IMR-90 (cell line): ENCODE data around the gene STAP2. TPM values are rescaled to one million over a fixed set of nuclear protein-coding genes. Genes with fewer than 3 reads are reported as not detected.

Experiments used
- ATAC-seq: fragments of 200-7000 bp; cut with Tn5 transposase; 2 replicates; pipeline ENCODE4 v1.9.1; 2020; ENCODE audit warnings: low read depth, mild to moderate bottlenecking, moderate library complexity
- BruUV-seq: library from RNA; stranded (reverse); fragments of 400-500 nt; replicated peaks from 2 replicates; lab custom pipeline; 2021; lab: Mats Ljungman, UMichigan
- CTCF ChIA-PET: fragments of 300-600 bp; formaldehyde crosslinking; extraction: SDS; loops from one replicate; lab custom pipeline; 2021; ENCODE audit warnings: antibody characterized with exemption; lab: Yijun Ruan, JAX
- POLR2A ChIA-PET: fragments of 300-600 bp; sonication (Branson Sonifier 250); formaldehyde crosslinking; loops from one replicate; lab custom pipeline; 2022; ENCODE audit warnings: antibody characterized with exemption; ENCODE audit not compliant: unreplicated experiment; lab: Charles Lee
- DNase-seq: peaks from one replicate; pipeline ENCODE4 v3.0.0; 2013
- H2AFZ ChIP-seq: replicated peaks from 2 replicates; pipeline ENCODE3; 2013; ENCODE audit warnings: low read length, mild to moderate bottlenecking; ENCODE audit not compliant: poor library complexity
- H2AK5ac ChIP-seq: 2 replicates; pipeline ENCODE4 v1.6.1; 2013; ENCODE audit warnings: low read depth, low read length, inconsistent platforms
- H2AK9ac ChIP-seq: replicated peaks from 2 replicates; pipeline ENCODE3; 2013; ENCODE audit warnings: mild to moderate bottlenecking, low read depth, low read length, moderate library complexity; ENCODE audit not compliant: poor library complexity
- H2BK120ac ChIP-seq: 2 replicates; pipeline ENCODE4 v1.6.1; 2013; ENCODE audit warnings: low read depth, low read length, inconsistent platforms
- H2BK15ac ChIP-seq: 3 replicates; pipeline ENCODE4 v1.6.1; 2013; ENCODE audit warnings: low read depth, low read length, inconsistent platforms
- H2BK20ac ChIP-seq: 2 replicates; pipeline ENCODE4 v1.6.1; 2013; ENCODE audit warnings: low read depth, mild to moderate bottlenecking, inconsistent platforms, low read length, moderate library complexity
- H2BK5ac ChIP-seq: 2 replicates; pipeline ENCODE4 v1.6.1; 2013; ENCODE audit warnings: mild to moderate bottlenecking, low read depth, low read length, inconsistent platforms; ENCODE audit not compliant: poor library complexity, severe bottlenecking
- H3K14ac ChIP-seq: replicated peaks from 2 replicates; pipeline ENCODE4 v1.6.1; 2013; ENCODE audit warnings: low read depth, low read length, inconsistent platforms
- H3K18ac ChIP-seq: 2 replicates; pipeline ENCODE4 v1.6.1; 2013; ENCODE audit warnings: low read depth, low read length, control low read depth
- H3K23ac ChIP-seq: 2 replicates; pipeline ENCODE4 v1.6.1; 2013; ENCODE audit warnings: low read depth, low read length, inconsistent platforms
- H3K27ac ChIP-seq: 2 replicates; pipeline ENCODE4 v1.5.1; 2013; ENCODE audit warnings: mild to moderate bottlenecking, control low read depth, low read length; ENCODE audit not compliant: insufficient read depth
- H3K27me3 ChIP-seq: 2 replicates; pipeline ENCODE4 v1.6.1; 2013; ENCODE audit warnings: low read length; ENCODE audit not compliant: control insufficient read depth, insufficient read depth
- H3K36me3 ChIP-seq: 2 replicates; pipeline ENCODE4 v1.6.1; 2013; ENCODE audit warnings: low read length, mixed read lengths; ENCODE audit not compliant: control insufficient read depth, insufficient read depth
- H3K4ac ChIP-seq: 2 replicates; pipeline ENCODE4 v1.6.1; 2013; ENCODE audit warnings: low read depth, low read length, inconsistent platforms
- H3K4me1 ChIP-seq: 2 replicates; pipeline ENCODE4 v1.6.1; 2013; ENCODE audit warnings: low read length, mixed read lengths; ENCODE audit not compliant: control insufficient read depth, insufficient read depth
- H3K4me2 ChIP-seq: 2 replicates; pipeline ENCODE4 v1.6.1; 2013; ENCODE audit warnings: low read depth, mild to moderate bottlenecking, control low read depth, low read length, moderate library complexity
- H3K4me3 ChIP-seq: 2 replicates; pipeline ENCODE4 v1.5.1; 2013; ENCODE audit warnings: low read depth, mild to moderate bottlenecking, control low read depth, low read length, moderate library complexity; ENCODE audit not compliant: insufficient read depth
- H3K56ac ChIP-seq: 2 replicates; pipeline ENCODE4 v1.6.1; 2013; ENCODE audit warnings: low read length, inconsistent platforms; ENCODE audit not compliant: insufficient read depth; ENCODE audit errors: extremely low read depth
- H3K79me1 ChIP-seq, 2 experiments: 2 replicates each; pipeline ENCODE4 v1.6.1; 2013; ENCODE audit warnings: low read length in 2 of 2, inconsistent platforms in 1 of 2, low read depth in 1 of 2
- H3K9ac ChIP-seq: 2 replicates; pipeline ENCODE4 v1.6.1; 2013; ENCODE audit warnings: low read depth, low read length, control low read depth
- H3K9me1 ChIP-seq: 2 replicates; pipeline ENCODE4 v1.6.1; 2013; ENCODE audit warnings: low read length, inconsistent platforms; ENCODE audit not compliant: insufficient read depth
- H3K9me3 ChIP-seq: 2 replicates; pipeline ENCODE4 v1.6.1; 2013; ENCODE audit warnings: low read length; ENCODE audit not compliant: control insufficient read depth, insufficient read depth
- H4K20me1 ChIP-seq: 2 replicates; pipeline ENCODE4 v1.6.1; 2013; ENCODE audit warnings: low read length, inconsistent platforms; ENCODE audit not compliant: insufficient read depth
- H4K5ac ChIP-seq: 2 replicates; pipeline ENCODE4 v1.6.1; 2013; ENCODE audit warnings: mild to moderate bottlenecking, low read depth, low read length, control low read depth
- H4K8ac ChIP-seq, 2 experiments: 2 replicates each; pipeline ENCODE4 v1.6.1; 2013; ENCODE audit warnings: low read depth in 2 of 2, low read length in 2 of 2, control low read depth in 1 of 2, inconsistent platforms in 1 of 2
- H4K91ac ChIP-seq: 2 replicates; pipeline ENCODE4 v1.6.1; 2013; ENCODE audit warnings: low read depth, low read length, inconsistent platforms; ENCODE audit not compliant: insufficient read depth
- BHLHE40 ChIP-seq: fragments of 150-350 bp; IDR thresholded peaks from 2 replicates; pipeline ENCODE4 v1.6.1; 2016; ENCODE audit warnings: mild to moderate bottlenecking, low read depth, low read length
- CHD1 ChIP-seq: IDR thresholded peaks from 2 replicates; pipeline ENCODE4 v1.6.1; 2012; ENCODE audit warnings: low read depth, low read length, improper control_type of control experiment
- MAFK ChIP-seq: IDR thresholded peaks from 2 replicates; pipeline ENCODE4 v1.6.1; 2012; ENCODE audit warnings: low read depth, low read length, improper control_type of control experiment
- MAZ ChIP-seq: IDR thresholded peaks from 2 replicates; pipeline ENCODE4 v1.6.1; 2012; ENCODE audit warnings: low read depth, mild to moderate bottlenecking, low read length, improper control_type of control experiment, moderate library complexity, borderline replicate concordance
- MXI1 ChIP-seq: IDR thresholded peaks from 2 replicates; pipeline ENCODE4 v1.6.1; 2012; ENCODE audit warnings: low read depth, mild to moderate bottlenecking, low read length, moderate library complexity, borderline replicate concordance
- NFE2L2 ChIP-seq: fragments of 150-350 bp; IDR thresholded peaks from 2 replicates; pipeline ENCODE4 v1.6.1; 2016; ENCODE audit warnings: low read depth, mild to moderate bottlenecking, low read length
- SMC3 ChIP-seq: fragments of 150-350 bp; IDR thresholded peaks from 2 replicates; pipeline ENCODE4 v1.6.1; 2016; ENCODE audit warnings: low read depth, mild to moderate bottlenecking, antibody characterized with exemption, low read length, moderate library complexity
- WGBS, 2 experiments: methylation state at CpG; one replicate each; pipeline versions ENCODE4 v1.1.5 to v1.1.7; 2013; ENCODE audit warnings: missing lambda C conversion rate in 2 of 2; ENCODE audit not compliant: insufficient read length in 1 of 2; ENCODE audit errors: extremely low coverage in 2 of 2; 5-methylcytosine and 5-hydroxymethylcytosine counted together
- dilution Hi-C: fragments of 300-500 bp; cut with HindIII; formaldehyde crosslinking; loops from one replicate; pipeline ENCODE4 v1.14.3; 2018; ENCODE audit warnings: low sequenced_read_pairs; ENCODE audit not compliant: unreplicated experiment
- in situ Hi-C: fragments of 300-500 bp; cut with MboI; formaldehyde crosslinking; loops from 3 replicates; pipeline ENCODE4 v1.14.3; 2019; ENCODE audit warnings: low sequenced_read_pairs, inconsistent platforms, mixed read lengths
- intact Hi-C: fragments of 100-400 bp; cut with micrococcal nuclease; formaldehyde crosslinking; loops from 2 replicates; pipeline ENCODE4 v1.10.0; 2022
- polyA plus RNA-seq, 3 experiments: library from polyadenylated mRNA; depleted of rRNA; stranded (reverse); fragments of >200 nt; gene quantifications; 2 replicates each; pipeline ENCODE4 v1.2.3, GENCODE V29; 2012; ENCODE audit warnings: low replicate concordance in 1 of 3
- total RNA-seq: library from RNA; depleted of rRNA; stranded (reverse); fragments of >200 nt; gene quantifications from 2 replicates; pipeline ENCODE4 v1.2.3, GENCODE V29; 2012
- TF ChIP-seq, protein P1 (sequence below): fragments of 150-350 bp; IDR thresholded peaks from 2 replicates; pipeline ENCODE4 v1.6.1; 2016; ENCODE audit warnings: low read depth, mild to moderate bottlenecking, low read length, moderate library complexity, borderline replicate concordance

The STAP2 gene
- total and polyA plus RNA-seq, 2 of the 4 experiments (the other 2 are of a cell fraction): 1.3 to 3.4 TPM

DNA sequence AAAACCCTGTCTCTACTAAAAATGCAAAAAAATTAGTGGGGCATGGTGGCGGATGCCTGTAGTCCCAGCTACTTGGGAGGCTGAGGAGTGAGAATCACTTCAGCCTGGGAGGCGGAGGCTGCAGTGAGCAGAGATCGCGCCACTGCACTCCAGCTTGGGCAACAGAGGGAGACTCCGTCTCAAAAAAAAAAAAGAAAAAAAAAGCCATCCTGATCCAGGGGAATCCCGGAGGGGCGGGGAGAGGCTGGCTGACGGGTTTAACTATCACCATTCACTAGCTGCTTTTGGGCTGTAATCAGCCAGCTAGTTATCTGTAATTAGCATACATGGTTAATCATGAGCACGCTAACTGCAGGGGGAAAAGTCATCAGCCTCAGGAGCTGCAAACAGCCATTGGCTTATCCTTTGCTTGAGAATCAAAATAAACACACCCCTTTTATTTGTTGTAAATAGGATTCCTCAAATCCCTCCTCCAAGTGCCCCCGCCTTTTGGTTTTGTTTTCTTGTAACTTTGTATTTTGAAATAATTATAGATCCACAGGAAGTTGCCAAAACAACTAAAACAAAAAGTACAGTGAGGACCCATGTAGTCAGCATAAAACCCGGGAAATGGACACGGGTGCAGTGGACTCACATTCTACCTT, 24.7 kb downstream of the STAP2 start:
- H4K5ac ChIP-seq: no peak overlapping the region
- H3K23ac ChIP-seq: no peak overlapping the region
- H3K79me1 ChIP-seq: no peaks in the 10 kb centered on the region; a peak in 1 of 4 replicates
- H4K91ac ChIP-seq: no peak overlapping the region
- no peak overlapping the region for H4K8ac ChIP-seq
- WGBS, 2 experiments: 94% methylated on average over 3 of the region's 12 CpGs; no CpG with 5 or more reads in 1 of the 2 experiments
- dilution Hi-C loops: no loop called here
- no peak overlapping the region for H2BK20ac ChIP-seq
- no peak overlapping the region for H2BK120ac ChIP-seq
- H4K20me1 ChIP-seq: no peaks in the 10 kb centered on the region
- H3K4me3 ChIP-seq: no peak overlapping the region
- H3K9me1 ChIP-seq: no peaks in the 10 kb centered on the region
- no peaks in the 10 kb centered on the region for H3K27me3 ChIP-seq
- H3K14ac ChIP-seq: no peak overlapping the region
- TF ChIP-seq CHD1 (no peak), MXI1 (no peak), MAFK (no peak), MAZ (no peak), SMC3 (no peak), NFE2L2 (no peak), BHLHE40 (no peak)
- TF ChIP-seq, protein P1, sequence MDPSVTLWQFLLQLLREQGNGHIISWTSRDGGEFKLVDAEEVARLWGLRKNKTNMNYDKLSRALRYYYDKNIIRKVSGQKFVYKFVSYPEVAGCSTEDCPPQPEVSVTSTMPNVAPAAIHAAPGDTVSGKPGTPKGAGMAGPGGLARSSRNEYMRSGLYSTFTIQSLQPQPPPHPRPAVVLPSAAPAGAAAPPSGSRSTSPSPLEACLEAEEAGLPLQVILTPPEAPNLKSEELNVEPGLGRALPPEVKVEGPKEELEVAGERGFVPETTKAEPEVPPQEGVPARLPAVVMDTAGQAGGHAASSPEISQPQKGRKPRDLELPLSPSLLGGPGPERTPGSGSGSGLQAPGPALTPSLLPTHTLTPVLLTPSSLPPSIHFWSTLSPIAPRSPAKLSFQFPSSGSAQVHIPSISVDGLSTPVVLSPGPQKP: no peak
- H3K9me3 ChIP-seq: no peaks in the 10 kb centered on the region
- H3K4me1 ChIP-seq: no peaks in the 10 kb centered on the region
- H3K4ac ChIP-seq: no peak overlapping the region
- no peak overlapping the region for H3K4me2 ChIP-seq
- peaks cover 10% of the 10 kb centered on the region; the same call in 1 of the 2 replicates for H3K36me3 ChIP-seq
- H3K27ac ChIP-seq: no peak overlapping the region
- no peak overlapping the region for H3K56ac ChIP-seq
- no peak overlapping the region for H3K18ac ChIP-seq
- H2AK9ac ChIP-seq: no peak overlapping the region
- ChIA-PET CTCF (no interaction called here), POLR2A (no interaction called here)
- no peak overlapping the region for H3K9ac ChIP-seq
- ATAC-seq: no peak
- H2BK15ac ChIP-seq: no peak overlapping the region
- H2BK5ac ChIP-seq: no peak overlapping the region
- H2AK5ac ChIP-seq: no peak overlapping the region
- BruUV-seq: no TSS peak
- H2AFZ ChIP-seq: no peak overlapping the region
- in situ Hi-C loops: no loop called here
- intact Hi-C loops: no loop called here
- no peak for DNase-seq
